ENCODE data around the gene SLC27A4. TPM values are rescaled to one million over a fixed set of nuclear protein-coding genes. Genes with fewer than 3 reads are reported as not detected.

Gene SLC27A4
- total and polyA plus RNA-seq, 10 of the 15 experiments (the other 5 are each of a cell fraction or from before 2014, with no cell fraction given), result 0.13 to 14.0 (median 7.6) TPM

DNA sequence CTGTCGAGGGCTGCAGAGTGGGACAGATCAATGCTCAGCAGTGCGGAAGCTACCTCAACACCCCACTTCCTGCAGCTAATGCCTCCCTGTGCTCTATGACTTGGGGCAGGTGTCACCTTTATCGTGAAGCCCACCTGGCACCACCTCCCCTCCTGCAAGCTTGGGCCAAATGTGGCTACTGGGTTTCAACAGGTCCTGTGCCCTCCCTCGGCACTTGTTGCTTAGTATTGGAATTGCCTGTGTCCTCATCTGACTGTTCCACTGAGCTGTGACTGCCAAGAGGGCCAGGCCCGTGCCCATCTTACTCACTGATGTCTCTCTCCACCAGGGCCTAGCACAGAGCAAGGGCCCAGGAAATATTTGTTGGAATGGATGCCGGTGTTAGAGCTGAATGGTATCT lies 9.4 kb downstream of the SLC27A4 start:
- in situ Hi-C loops (cut with MboI) (no loop called here), intact Hi-C loops (cut with micrococcal nuclease; ENCODE audit: unreplicated experiment) (no loop called here)
- ChIA-PET POLR2A (interaction anchor here (0.6 kb wide), 1 partner anchor 21 kb away, joined by 3 read pairs; the partner anchor contains the start of gene URM1), CTCF (no interaction called here), SMC1A (ENCODE audit: uncharacterized antibody, unreplicated experiment) (no interaction called here), RAD21 (ENCODE audit: unreplicated experiment) (no interaction called here)
- no peak for DNase-seq (ENCODE audit: low read depth, low spot score)
- Histone ChIP-seq H3K79me2 (ENCODE audit: control insufficient read depth, insufficient read depth, low read length) (no peaks in the 10 kb centered on the region), H2AFZ (ENCODE audit: control insufficient read depth, low read depth, low read length) (no peak overlapping the region), H4K20me1 (ENCODE audit: control insufficient read depth, insufficient read depth) (no peaks in the 10 kb centered on the region), H3K4me2 (ENCODE audit: control insufficient read depth, insufficient read depth) (no peak overlapping the region), H3K36me3 (ENCODE audit: control insufficient read depth in 2 of 2, insufficient read depth in 2 of 2, low read length in 1 of 2) (peaks cover 0 to 5% of the 10 kb centered on the region in 2 experiments; a peak in 2 of 4 replicates), H3K4me1 (ENCODE audit: control insufficient read depth, insufficient read depth, low read length) (no peaks in the 10 kb centered on the region), H3K4me3 (no peak overlapping the region), H3K9me3 (replicated peaks; ENCODE audit: control insufficient read depth, insufficient read depth, low read length) (no peaks in the 10 kb centered on the region), H3K27ac (ENCODE audit: control insufficient read depth, insufficient read depth) (no peak overlapping the region), H3K27me3 (replicated peaks in 1 of 2; ENCODE audit: control insufficient read depth in 2 of 2, insufficient read depth in 2 of 2, low read length in 1 of 2) (no peaks in the 10 kb centered on the region), H3K9ac (ENCODE audit: control insufficient read depth, insufficient read depth, low read length) (no peak overlapping the region)
- FAIRE-seq, result no peak
- 98% methylated on average over 6 of the region's 6 CpGs for WGBS (ENCODE audit: insufficient coverage, insufficient replicate concordance, low lambda C conversion rate, missing lambda C conversion rate)
- TF ChIP-seq SMC3 (IDR thresholded peaks at IDR 0.05; ENCODE audit: borderline replicate concordance, low read length) (no peak), ATF7 (IDR thresholded peaks at IDR 0.05; ENCODE audit: low read depth) (no peak), MEF2B (IDR thresholded peaks at IDR 0.05; ENCODE audit: partially characterized antibody, poor library complexity, severe bottlenecking) (no peak), TBL1XR1 (IDR thresholded peaks at IDR 0.05; ENCODE audit: low read depth, low read length) (no peak), NR2C1 (IDR thresholded peaks at IDR 0.05) (no peak), GATAD2B (conservative IDR thresholded peaks at IDR 0.05; ENCODE audit: low read depth) (no peak), SUPT20H (IDR thresholded peaks at IDR 0.05; ENCODE audit: borderline replicate concordance, control insufficient read depth, low read depth, low read length) (no peak), NR2C2 (IDR thresholded peaks at IDR 0.05; ENCODE audit: borderline replicate concordance, control insufficient read depth, insufficient read length, low read depth) (no peak)
- TF ChIP-seq, protein P1, sequence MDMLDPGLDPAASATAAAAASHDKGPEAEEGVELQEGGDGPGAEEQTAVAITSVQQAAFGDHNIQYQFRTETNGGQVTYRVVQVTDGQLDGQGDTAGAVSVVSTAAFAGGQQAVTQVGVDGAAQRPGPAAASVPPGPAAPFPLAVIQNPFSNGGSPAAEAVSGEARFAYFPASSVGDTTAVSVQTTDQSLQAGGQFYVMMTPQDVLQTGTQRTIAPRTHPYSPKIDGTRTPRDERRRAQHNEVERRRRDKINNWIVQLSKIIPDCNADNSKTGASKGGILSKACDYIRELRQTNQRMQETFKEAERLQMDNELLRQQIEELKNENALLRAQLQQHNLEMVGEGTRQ (IDR thresholded peaks at IDR 0.05; ENCODE audit: borderline replicate concordance, low read depth, low read length), result no peak
- TF ChIP-seq, protein P2, sequence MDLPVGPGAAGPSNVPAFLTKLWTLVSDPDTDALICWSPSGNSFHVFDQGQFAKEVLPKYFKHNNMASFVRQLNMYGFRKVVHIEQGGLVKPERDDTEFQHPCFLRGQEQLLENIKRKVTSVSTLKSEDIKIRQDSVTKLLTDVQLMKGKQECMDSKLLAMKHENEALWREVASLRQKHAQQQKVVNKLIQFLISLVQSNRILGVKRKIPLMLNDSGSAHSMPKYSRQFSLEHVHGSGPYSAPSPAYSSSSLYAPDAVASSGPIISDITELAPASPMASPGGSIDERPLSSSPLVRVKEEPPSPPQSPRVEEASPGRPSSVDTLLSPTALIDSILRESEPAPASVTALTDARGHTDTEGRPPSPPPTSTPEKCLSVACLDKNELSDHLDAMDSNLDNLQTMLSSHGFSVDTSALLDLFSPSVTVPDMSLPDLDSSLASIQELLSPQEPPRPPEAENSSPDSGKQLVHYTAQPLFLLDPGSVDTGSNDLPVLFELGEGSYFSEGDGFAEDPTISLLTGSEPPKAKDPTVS (IDR thresholded peaks at IDR 0.05; ENCODE audit: low read depth, low read length), result no peak
- TF ChIP-seq, protein P3, sequence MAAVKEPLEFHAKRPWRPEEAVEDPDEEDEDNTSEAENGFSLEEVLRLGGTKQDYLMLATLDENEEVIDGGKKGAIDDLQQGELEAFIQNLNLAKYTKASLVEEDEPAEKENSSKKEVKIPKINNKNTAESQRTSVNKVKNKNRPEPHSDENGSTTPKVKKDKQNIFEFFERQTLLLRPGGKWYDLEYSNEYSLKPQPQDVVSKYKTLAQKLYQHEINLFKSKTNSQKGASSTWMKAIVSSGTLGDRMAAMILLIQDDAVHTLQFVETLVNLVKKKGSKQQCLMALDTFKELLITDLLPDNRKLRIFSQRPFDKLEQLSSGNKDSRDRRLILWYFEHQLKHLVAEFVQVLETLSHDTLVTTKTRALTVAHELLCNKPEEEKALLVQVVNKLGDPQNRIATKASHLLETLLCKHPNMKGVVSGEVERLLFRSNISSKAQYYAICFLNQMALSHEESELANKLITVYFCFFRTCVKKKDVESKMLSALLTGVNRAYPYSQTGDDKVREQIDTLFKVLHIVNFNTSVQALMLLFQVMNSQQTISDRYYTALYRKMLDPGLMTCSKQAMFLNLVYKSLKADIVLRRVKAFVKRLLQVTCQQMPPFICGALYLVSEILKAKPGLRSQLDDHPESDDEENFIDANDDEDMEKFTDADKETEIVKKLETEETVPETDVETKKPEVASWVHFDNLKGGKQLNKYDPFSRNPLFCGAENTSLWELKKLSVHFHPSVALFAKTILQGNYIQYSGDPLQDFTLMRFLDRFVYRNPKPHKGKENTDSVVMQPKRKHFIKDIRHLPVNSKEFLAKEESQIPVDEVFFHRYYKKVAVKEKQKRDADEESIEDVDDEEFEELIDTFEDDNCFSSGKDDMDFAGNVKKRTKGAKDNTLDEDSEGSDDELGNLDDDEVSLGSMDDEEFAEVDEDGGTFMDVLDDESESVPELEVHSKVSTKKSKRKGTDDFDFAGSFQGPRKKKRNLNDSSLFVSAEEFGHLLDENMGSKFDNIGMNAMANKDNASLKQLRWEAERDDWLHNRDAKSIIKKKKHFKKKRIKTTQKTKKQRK (IDR thresholded peaks at IDR 0.05; ENCODE audit: low read depth, low read length), result no peak
- TF ChIP-seq, protein P4, sequence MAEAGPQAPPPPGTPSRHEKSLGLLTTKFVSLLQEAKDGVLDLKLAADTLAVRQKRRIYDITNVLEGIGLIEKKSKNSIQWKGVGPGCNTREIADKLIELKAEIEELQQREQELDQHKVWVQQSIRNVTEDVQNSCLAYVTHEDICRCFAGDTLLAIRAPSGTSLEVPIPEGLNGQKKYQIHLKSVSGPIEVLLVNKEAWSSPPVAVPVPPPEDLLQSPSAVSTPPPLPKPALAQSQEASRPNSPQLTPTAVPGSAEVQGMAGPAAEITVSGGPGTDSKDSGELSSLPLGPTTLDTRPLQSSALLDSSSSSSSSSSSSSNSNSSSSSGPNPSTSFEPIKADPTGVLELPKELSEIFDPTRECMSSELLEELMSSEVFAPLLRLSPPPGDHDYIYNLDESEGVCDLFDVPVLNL (IDR thresholded peaks at IDR 0.05; ENCODE audit: low read depth, low read length), result no peak
- TF ChIP-seq, protein P5, sequence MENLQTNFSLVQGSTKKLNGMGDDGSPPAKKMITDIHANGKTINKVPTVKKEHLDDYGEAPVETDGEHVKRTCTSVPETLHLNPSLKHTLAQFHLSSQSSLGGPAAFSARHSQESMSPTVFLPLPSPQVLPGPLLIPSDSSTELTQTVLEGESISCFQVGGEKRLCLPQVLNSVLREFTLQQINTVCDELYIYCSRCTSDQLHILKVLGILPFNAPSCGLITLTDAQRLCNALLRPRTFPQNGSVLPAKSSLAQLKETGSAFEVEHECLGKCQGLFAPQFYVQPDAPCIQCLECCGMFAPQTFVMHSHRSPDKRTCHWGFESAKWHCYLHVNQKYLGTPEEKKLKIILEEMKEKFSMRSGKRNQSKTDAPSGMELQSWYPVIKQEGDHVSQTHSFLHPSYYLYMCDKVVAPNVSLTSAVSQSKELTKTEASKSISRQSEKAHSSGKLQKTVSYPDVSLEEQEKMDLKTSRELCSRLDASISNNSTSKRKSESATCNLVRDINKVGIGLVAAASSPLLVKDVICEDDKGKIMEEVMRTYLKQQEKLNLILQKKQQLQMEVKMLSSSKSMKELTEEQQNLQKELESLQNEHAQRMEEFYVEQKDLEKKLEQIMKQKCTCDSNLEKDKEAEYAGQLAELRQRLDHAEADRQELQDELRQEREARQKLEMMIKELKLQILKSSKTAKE (IDR thresholded peaks at IDR 0.05; ENCODE audit: low read depth, poor library complexity, severe bottlenecking), result no peak
- no peak for ATAC-seq
- BruUV-seq (replicated peaks), result no TSS peak

Measured in GM12878 (cell line).